ENCODE data around the gene NFATC3.
A peak's percentile ranks its signal among the peaks of the same experiment; 100 is the strongest.

The NFATC3 gene

GRCh38 chr16:68111379-68111778 is 26.2 kb downstream of the NFATC3 start:
- no peaks in the 10 kb centered on the region for H3K27me3 ChIP-seq (ENCODE audit: insufficient read depth, poor library complexity, severe bottlenecking)
- DNase-seq (ENCODE audit: low read depth in 1 of 2, low spot score in 1 of 2) = no peak
- no peak overlapping the region for H3K4me3 ChIP-seq (replicated peaks; ENCODE audit: insufficient read depth, low read length)
- TF ChIP-seq POLR2AphosphoS5 (IDR thresholded peaks at IDR 0.05; ENCODE audit: low read depth) = no peak
- no peak for TF ChIP-seq SPI1 (IDR thresholded peaks at IDR 0.05; ENCODE audit: borderline replicate concordance, low read depth)
- no peak for TF ChIP-seq REST (IDR thresholded peaks at IDR 0.05; ENCODE audit: insufficient replicate concordance, low read depth)
- no peak for TF ChIP-seq CTCF (IDR thresholded peaks at IDR 0.05; ENCODE audit: insufficient read depth, low read length)
- no peak for TF ChIP-seq GABPA (IDR thresholded peaks at IDR 0.05; ENCODE audit: low read depth)
- H3K27ac ChIP-seq (replicated peaks) = no peak overlapping the region

GRCh38 chr16:68113059-68113761 is 28.0 kb downstream of the NFATC3 start:
- no peaks in the 10 kb centered on the region for H3K27me3 ChIP-seq (ENCODE audit: insufficient read depth, poor library complexity, severe bottlenecking)

More at GRCh38 chr16:68113059-68113761, 28.0 kb downstream of the NFATC3 start:
- H3K4me3 ChIP-seq (replicated peaks; ENCODE audit: insufficient read depth, low read length) = no peak overlapping the region
- no peak overlapping the region for H3K27ac ChIP-seq (replicated peaks)
- TF ChIP-seq GABPA (IDR thresholded peaks at IDR 0.05; ENCODE audit: low read depth) (no peak), POLR2AphosphoS5 (IDR thresholded peaks at IDR 0.05; ENCODE audit: low read depth) (no peak), CTCF (IDR thresholded peaks at IDR 0.05; ENCODE audit: insufficient read depth, low read length) (no peak), REST (IDR thresholded peaks at IDR 0.05; ENCODE audit: insufficient replicate concordance, low read depth) (no peak), SPI1 (IDR thresholded peaks at IDR 0.05; ENCODE audit: borderline replicate concordance, low read depth) (no peak)
- DNase-seq (ENCODE audit: low read depth in 1 of 2, low spot score in 1 of 2) = peak in 1 of 2 experiments; percentile 51

All from HL-60 (cell line).